AG09309 (cell line): ENCODE results near the gene DEFB131B.

Experiments
- DNase-seq: peaks from one replicate; pipeline ENCODE4 v3.0.0-alpha.2; 2010; ENCODE audit warnings: low read depth
- H3K4me3 ChIP-seq: 2 replicates; pipeline ENCODE4 v1.5.1; 2011; ENCODE audit warnings: mild to moderate bottlenecking, low read depth, low read length, moderate library complexity; ENCODE audit not compliant: control insufficient read depth
- TF ChIP-seq, protein P1 (sequence below): IDR thresholded peaks from 2 replicates; pipeline ENCODE4 v1.5.1; 2011; ENCODE audit warnings: mild to moderate bottlenecking, low read depth, low read length, inconsistent platforms; ENCODE audit not compliant: insufficient read depth, control insufficient read depth; ENCODE audit errors: missing control alignments

The DEFB131B gene

DNA sequence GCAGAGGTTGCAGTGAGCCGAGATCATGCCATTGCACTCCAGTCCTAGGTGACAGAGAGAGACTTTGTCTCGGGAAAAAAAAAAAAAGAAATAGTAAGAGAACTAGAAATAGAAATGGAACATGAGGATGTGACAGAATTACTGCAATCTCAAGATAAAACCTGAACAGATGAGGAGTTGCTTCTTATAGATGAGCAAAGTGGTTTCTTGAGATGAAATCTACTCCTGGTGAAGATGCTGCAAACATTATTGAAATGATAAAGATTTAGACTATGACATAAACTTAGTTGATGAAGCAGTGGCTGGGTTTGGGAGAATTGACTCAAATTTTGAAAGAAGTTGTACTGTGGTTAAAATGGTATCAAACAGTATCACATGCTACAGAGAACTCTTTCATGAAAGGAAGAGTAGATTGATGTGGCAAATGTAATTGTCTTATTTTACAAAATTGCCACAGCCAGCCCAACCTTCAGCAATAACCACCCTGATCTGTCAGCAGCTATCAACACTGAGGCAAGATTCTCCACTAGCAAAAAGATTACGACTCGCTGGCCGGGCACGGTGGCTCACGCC is 36.5 kb downstream of the DEFB131B start:
- DNase-seq = no peak
- TF ChIP-seq, protein P1, sequence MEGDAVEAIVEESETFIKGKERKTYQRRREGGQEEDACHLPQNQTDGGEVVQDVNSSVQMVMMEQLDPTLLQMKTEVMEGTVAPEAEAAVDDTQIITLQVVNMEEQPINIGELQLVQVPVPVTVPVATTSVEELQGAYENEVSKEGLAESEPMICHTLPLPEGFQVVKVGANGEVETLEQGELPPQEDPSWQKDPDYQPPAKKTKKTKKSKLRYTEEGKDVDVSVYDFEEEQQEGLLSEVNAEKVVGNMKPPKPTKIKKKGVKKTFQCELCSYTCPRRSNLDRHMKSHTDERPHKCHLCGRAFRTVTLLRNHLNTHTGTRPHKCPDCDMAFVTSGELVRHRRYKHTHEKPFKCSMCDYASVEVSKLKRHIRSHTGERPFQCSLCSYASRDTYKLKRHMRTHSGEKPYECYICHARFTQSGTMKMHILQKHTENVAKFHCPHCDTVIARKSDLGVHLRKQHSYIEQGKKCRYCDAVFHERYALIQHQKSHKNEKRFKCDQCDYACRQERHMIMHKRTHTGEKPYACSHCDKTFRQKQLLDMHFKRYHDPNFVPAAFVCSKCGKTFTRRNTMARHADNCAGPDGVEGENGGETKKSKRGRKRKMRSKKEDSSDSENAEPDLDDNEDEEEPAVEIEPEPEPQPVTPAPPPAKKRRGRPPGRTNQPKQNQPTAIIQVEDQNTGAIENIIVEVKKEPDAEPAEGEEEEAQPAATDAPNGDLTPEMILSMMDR = no peak
- H3K4me3 ChIP-seq = no peak overlapping the region

GRCh38 chr11:71917646-71918140 is 39.4 kb downstream of the DEFB131B start:
- H3K4me3 ChIP-seq = no peak overlapping the region
- TF ChIP-seq, protein P1 = no peak
- DNase-seq = no peak

GRCh38 chr11:71927820-71928736 is 49.8 kb downstream of the DEFB131B start, which contains the start of gene XNDC1N:
TSS of gene XNDC1N (minus strand) at chr11:71928594. CDS start at chr11:71923353, 5,241 bp downstream.
- TF ChIP-seq, protein P1 = no peak

GRCh38 chr11:71928737-71929443 is 50.6 kb downstream of the DEFB131B start, which contains the start of gene RNF121:
TSS of gene RNF121 (plus strand) at chr11:71929046. CDS start at chr11:71929062, 16 bp downstream.
- TF ChIP-seq, protein P1 = no peak
- peak within 1 kb of the TSS; percentile 75 for H3K4me3 ChIP-seq
- peak; percentile 58 for DNase-seq

More at GRCh38 chr11:71927820-71928736, 49.8 kb downstream of the DEFB131B start, which contains the start of gene XNDC1N:
- DNase-seq = peak; percentile 44
- H3K4me3 ChIP-seq = peak within 1 kb of the TSS; percentile 75

- TF ChIP-seq, protein P1 = no peak
- peak overlapping the region; percentile 75 for H3K4me3 ChIP-seq
- no peak for DNase-seq
Observed at GRCh38 chr11:71929491-71929890, 51.2 kb downstream of the DEFB131B start.
